NK-92 (cell line): Measurements from ENCODE around the gene CTDP1.
"Not testable (repeated sequence)": the region's sequence is repeated elsewhere in the genome, so short reads cannot be mapped to it uniquely, and the experiment has no call there.

Experiments
- DNase-seq: peaks from one replicate; lab custom pipeline; 2025; ENCODE audit not compliant: unreplicated experiment; lab: John Stamatoyannopoulos, UW

CTDP1 gene

GRCh38 chr18:79680891-79681339 is 1.3 kb downstream of the CTDP1 start:
- DNase-seq, result no peak

- no peak for DNase-seq
Measured at GRCh38 chr18:79681484-79682387, 2.1 kb downstream of the CTDP1 start.

- DNase-seq, result no peak
Measured at GRCh38 chr18:79682481-79682880, 2.9 kb downstream of the CTDP1 start.

GRCh38 chr18:79682894-79683625 is 3.5 kb downstream of the CTDP1 start:
- DNase-seq, result no peak

GRCh38 chr18:79683626-79684282 is 4.2 kb downstream of the CTDP1 start:
- no peak for DNase-seq

- no peak for DNase-seq
Measured at GRCh38 chr18:79684283-79684631, 4.7 kb downstream of the CTDP1 start.

GRCh38 chr18:79684787-79685186 is 5.2 kb downstream of the CTDP1 start:
- no peak for DNase-seq

- no peak for DNase-seq
Measured at GRCh38 chr18:79685281-79685680, 5.7 kb downstream of the CTDP1 start.

GRCh38 chr18:79685971-79686370 is 6.4 kb downstream of the CTDP1 start:
- DNase-seq, result no peak

GRCh38 chr18:79687806-79688205 is 8.2 kb downstream of the CTDP1 start:
- DNase-seq, result no peak

- DNase-seq, result no peak
Measured at GRCh38 chr18:79690071-79690470, 10.5 kb downstream of the CTDP1 start.

- no peak for DNase-seq
Measured at GRCh38 chr18:79690586-79691482, 11.2 kb downstream of the CTDP1 start.

- DNase-seq, result no peak
Measured at GRCh38 chr18:79692056-79692455, 12.5 kb downstream of the CTDP1 start.

- DNase-seq, result no peak
Measured at GRCh38 chr18:79692886-79693285, 13.3 kb downstream of the CTDP1 start.

- DNase-seq, result no peak
Measured at GRCh38 chr18:79693561-79694205, 14.1 kb downstream of the CTDP1 start.

- DNase-seq, result not testable (repeated sequence)
Measured at GRCh38 chr18:79694206-79694894, 14.7 kb downstream of the CTDP1 start.

- no peak for DNase-seq
Measured at GRCh38 chr18:79694895-79695213, 15.3 kb downstream of the CTDP1 start.

- no peak for DNase-seq
Measured at GRCh38 chr18:79695269-79695668, 15.7 kb downstream of the CTDP1 start.
